GM21529 (cell line): ENCODE results near the gene SYNE3.

Experiments used
- ATAC-seq: cut with Tn5 transposase; IDR thresholded peaks from one replicate; pipeline ENCODE4 v1.9.1; 2021; ENCODE audit not compliant: unreplicated experiment

SYNE3 gene

GRCh38 chr14:95493503-95493902 is 22.9 kb downstream of the SYNE3 start:
- ATAC-seq: no peak

- ATAC-seq: no peak
These were observed 24.4 kb downstream of the SYNE3 start for GRCh38 chr14:95491936-95492608.

GRCh38 chr14:95490727-95491451 is 25.6 kb downstream of the SYNE3 start:
- ATAC-seq: no peak

DNA sequence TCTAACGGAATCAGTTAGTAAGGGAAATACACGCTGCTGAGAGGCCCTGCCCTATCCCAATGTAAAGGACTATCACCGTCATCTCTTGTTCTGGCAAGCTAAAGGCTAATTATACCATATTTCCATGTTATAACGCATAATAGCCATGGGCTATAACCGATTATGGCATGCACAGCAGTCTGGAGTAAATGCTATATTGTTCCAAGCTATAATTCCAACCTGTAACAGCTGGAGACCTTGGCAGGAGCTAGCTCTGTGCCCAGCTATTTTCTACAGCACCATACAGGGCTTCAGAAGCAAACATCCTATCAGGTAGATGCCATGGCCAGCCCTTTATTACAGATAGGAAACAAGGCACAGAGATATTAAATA is 26.3 kb downstream of the SYNE3 start:
- no peak for ATAC-seq

GRCh38 chr14:95489214-95490137 is 27.0 kb downstream of the SYNE3 start:
- ATAC-seq: no peak

DNA sequence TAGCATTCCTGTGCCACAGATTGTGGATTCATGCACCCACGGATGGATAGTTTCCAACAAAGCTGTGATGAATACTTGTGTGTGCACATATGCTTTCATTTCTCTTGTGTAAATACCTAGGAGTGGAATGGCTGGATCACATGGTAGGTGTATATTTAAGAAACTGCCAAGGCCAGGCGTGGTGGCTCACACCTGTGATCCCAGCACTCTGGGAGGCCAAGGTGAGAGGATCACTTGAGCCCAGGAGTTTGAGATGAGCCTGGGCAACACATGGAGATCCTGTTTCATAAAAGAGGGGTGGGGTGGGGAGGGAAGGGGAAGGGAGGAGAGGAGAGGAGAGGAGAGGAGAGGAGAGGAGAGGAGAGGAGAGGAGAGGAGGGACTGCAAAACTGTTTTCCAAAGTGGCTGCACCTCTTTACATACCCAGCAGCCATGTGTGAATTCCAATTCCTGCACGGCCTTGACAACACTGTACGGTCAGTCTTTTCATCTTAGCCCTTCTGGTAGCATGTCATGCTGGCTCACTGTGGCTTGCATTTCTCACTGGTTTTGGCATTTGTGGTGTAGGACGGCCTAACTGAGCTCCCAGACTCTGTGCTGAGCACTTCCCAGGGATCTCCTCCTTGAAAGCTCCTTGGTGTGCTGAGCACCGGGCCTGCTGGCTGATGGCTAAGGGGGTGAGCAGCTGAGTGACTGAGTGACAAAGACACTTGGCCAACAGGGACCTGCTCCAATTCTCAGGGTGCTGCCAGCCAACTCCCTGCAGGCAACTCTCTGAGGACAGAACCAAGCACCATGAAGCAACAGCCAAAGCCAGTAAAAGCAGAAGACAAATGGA is 27.9 kb downstream of the SYNE3 start:
- ATAC-seq: no peak

DNA sequence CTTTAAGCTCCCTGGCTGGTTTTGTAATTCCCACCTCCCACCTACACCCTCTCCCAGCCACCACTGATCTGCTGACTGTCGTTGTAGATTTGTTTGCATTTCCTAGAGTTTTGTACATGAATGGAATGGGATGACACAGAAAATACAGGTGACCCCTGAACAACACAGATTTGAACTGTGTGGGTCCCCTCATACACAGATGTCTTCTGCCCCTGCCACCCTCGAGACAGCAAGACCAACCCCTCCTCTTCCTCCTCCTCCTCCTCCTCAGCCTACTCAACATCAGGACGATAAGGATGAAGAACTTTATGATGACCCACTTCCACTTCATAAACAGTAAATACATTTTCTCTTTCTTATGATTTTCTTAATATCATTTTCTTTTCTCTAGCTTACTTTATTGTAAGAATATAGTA is 28.8 kb downstream of the SYNE3 start:
- no peak for ATAC-seq

- ATAC-seq: peak; percentile 52
These were observed 29.4 kb downstream of the SYNE3 start for GRCh38 chr14:95486875-95487668.

- ATAC-seq: no peak
These were observed 31.1 kb downstream of the SYNE3 start for GRCh38 chr14:95485222-95485819.

GRCh38 chr14:95484296-95484695 is 32.2 kb downstream of the SYNE3 start:
- no peak for ATAC-seq

DNA sequence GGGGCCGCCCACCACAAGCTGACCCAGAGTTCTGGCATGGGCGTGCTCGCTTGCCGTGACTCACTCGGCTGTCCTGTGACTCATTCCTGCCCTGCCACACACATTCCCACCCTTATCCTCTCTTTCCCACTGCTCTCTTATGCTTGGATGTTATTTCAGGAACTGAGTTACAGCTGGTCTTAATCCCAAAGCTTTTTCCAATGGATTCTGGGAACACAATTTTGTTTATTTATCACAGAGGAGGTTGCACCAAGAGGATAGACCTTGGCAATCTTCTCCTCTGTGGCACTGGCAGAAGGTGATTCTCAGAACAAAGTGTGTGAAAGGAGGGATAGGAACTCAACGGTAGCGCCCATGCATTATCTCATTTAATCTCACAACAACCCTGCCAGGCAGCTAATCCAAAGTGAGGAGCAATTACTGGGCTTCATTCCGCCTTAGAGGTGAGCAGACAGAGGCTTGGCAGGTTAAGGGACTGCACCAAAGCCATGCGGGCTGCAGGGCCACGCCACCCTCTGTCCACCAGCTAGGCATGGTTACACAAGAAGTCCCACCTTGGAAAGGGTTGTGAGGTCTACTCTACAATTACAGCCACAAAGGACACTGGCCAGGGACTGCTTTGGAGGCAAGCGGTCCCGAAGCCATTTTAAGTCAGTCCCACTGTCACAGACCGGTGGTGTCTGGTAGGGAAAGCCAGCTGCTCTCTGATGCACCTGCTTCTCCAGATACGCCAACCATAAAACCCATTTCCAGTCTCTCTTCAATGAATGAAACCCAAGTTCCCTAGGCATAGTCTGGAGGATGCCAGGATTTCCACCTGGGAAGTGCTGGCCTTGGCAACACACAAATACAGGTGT is 32.9 kb downstream of the SYNE3 start:
- no peak for ATAC-seq

DNA sequence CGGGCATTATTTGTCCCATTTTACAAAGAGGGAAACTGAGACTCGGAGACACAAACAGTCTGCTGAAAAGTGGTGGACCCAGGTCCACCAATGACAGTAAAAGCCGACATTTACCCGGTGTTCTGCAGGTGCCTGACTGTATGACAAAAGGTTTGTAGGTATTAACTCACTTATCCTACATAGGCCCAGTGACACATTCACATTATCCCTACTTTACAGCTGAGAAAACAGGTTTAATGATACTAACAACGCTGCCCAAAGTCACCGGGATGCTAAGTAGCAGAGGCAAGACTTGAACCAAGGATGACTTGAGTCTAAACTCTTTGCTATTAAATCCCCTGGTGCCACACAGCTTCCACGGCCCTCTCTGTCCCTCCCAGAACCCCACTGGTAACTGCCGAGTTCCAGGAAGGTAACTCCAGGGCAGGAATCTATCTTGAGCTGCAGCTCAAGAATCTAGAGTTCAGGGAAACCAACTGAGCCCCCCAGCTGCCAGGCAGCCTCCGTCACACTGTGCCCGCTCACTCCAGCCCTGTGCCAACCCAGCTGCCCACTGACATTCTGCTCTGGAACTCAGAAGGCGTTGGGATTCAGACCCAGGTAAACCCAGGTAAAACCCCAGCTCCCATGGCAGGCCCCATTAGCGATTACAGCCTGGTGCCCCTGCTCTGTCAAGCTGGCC is 33.7 kb downstream of the SYNE3 start:
- no peak for ATAC-seq

DNA sequence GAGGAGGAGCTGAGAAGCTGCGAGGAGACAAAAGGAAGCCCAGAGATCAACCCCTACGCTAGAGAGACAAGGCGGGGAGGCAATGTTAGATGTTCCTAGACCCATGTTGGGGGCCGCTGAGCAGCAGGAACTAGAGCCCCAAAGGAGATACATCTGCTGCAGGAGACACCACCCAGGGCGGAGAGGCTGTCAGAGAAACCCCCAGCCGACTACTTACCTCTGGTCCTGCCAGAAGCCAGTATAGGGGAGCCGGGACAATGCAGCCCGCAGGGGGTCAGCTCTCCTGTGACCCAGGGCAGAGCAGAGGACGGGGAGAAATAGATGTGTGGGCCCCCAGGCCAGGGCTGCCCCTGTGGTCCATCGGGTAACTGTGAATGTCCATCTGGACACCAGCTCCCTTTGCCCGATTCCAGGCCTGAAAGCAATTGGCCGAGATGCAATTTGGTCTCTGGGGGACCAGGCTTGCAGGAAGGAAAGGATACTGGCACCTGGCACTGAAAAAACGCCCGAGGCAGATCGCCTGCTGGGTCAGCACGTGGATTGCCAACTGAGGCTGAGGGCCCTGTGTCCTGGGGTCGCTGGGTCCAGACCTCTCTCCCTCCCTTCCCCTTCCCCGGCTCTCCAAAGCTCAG is 34.9 kb downstream of the SYNE3 start:
- no peak for ATAC-seq

- ATAC-seq: no peak
These were observed 35.6 kb downstream of the SYNE3 start for GRCh38 chr14:95480887-95481226.

- ATAC-seq: peak; percentile 70
These were observed 36.2 kb downstream of the SYNE3 start for GRCh38 chr14:95480109-95480886.

DNA sequence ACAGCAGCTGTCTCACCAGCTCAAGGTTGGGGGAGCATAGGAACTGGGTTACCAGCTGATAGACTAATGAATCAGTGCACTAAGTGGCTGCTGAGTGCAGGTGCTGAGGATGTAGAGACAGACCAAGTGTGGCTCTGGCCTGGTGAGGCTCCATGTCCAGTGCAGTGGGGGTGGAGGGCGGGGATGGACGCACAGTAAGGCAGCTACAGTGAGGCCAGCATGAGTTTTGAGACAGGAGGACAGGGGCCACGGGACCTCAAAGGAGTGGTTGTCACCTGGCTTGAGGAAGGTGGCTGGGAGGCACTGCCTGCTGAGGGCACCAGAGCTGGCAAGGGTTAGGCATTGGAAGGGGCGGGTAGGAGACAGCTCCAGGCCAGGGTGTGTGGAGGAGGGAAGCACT is 37.0 kb downstream of the SYNE3 start:
- ATAC-seq: no peak

GRCh38 chr14:95478818-95479217 is 37.6 kb downstream of the SYNE3 start:
- no peak for ATAC-seq
